ENCODE measurements around the gene MPPED1. TPM values are rescaled to one million over a fixed set of nuclear protein-coding genes. Genes with fewer than 3 reads are reported as not detected.

Gene MPPED1
- total and polyA plus RNA-seq, 2 donors (not counting 1 experiment from before 2014, with no cell fraction given) = 0.13 TPM; not detected in 1

DNA sequence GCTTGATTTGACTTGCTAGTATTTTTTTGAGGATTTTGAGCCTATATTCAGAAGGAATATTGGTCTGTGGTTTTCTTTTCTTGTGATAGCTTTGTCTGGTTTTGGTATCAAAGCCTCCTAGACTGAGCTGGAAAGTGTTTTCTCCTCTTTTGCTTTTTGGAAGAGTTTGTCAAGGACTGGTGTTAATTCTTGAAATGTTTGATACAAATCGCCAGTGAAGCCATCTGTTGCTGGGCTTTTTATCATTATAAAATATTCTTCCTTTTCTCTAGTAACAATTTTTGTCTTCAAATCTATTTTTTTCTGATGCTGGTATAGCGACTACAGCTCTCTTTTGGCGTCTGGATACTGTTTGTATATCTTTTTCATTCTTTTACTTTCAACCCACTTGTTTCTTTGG, 45.2 kb downstream of the MPPED1 start:
- H3K27ac ChIP-seq (ENCODE audit: low read length in 2 of 2) = no peak overlapping the region
- H3K4me2 ChIP-seq (replicated peaks; ENCODE audit: low read depth, low read length, poor library complexity, severe bottlenecking) = no peak overlapping the region
- no peak overlapping the region for H3K9ac ChIP-seq (ENCODE audit: low read length)
- ChIA-PET POLR2A (no interaction called here), CTCF (no interaction called here)
- H3K27me3 ChIP-seq (replicated peaks in 1 of 4; ENCODE audit: control extremely low read depth in 1 of 4, control insufficient read depth in 3 of 4, insufficient read depth in 4 of 4, low read length in 3 of 4) = no peaks in the 10 kb centered on the region
- H3K36me3 ChIP-seq (replicated peaks in 1 of 2; ENCODE audit: control extremely low read depth in 1 of 2, control insufficient read depth in 1 of 2, extremely low read depth in 1 of 2, insufficient read depth in 2 of 2, low read length in 1 of 2) = no peaks in the 10 kb centered on the region
- H3K4me3 ChIP-seq (ENCODE audit: control extremely low read depth in 1 of 5, extremely low read depth in 1 of 5, insufficient read depth in 1 of 5, low read depth in 2 of 5, low read length in 4 of 5) = no peak overlapping the region
- no peak overlapping the region for H2AFZ ChIP-seq (ENCODE audit: insufficient read depth, low read depth, low read length, poor library complexity, severe bottlenecking)
- Mint-ChIP-seq H3K9me3 (ENCODE audit: insufficient read depth) (no peaks in the 10 kb centered on the region), H3K4me3 (no peak overlapping the region), H3K27me3 (peaks cover 34% of the 10 kb centered on the region), H3K4me1 (no peaks in the 10 kb centered on the region), H3K27ac (no peak overlapping the region)
- no peak for ATAC-seq (ENCODE audit: low read depth)
- WGBS (ENCODE audit: insufficient coverage) = no CpG with 5 or more reads among the region's 3 CpGs
- H3K4me1 ChIP-seq (ENCODE audit: control insufficient read depth in 2 of 2, insufficient read depth in 2 of 2, low read length in 2 of 2) = no peaks in the 10 kb centered on the region
- H3K79me2 ChIP-seq (ENCODE audit: control insufficient read depth, insufficient read depth, low read length) = no peaks in the 10 kb centered on the region
- no peaks in the 10 kb centered on the region for H4K20me1 ChIP-seq (ENCODE audit: control insufficient read depth, insufficient read depth, low read length, poor library complexity, severe bottlenecking)
- H3K9me3 ChIP-seq (ENCODE audit: control extremely low read depth in 1 of 3, control insufficient read depth in 2 of 3, insufficient read depth in 1 of 3, low read length in 2 of 3) = peaks cover 0 to 4% (median 0%) of the 10 kb centered on the region in 3 donors
- no peak for DNase-seq
- TF ChIP-seq CTCF (IDR thresholded peaks at IDR 0.05) (no peak), EZH2 (IDR thresholded peaks at IDR 0.05; ENCODE audit: borderline replicate concordance, insufficient read depth, low read depth, low read length, poor library complexity, severe bottlenecking) (no peak)
- intact Hi-C loops (cut with micrococcal nuclease) = no loop called here

DNA sequence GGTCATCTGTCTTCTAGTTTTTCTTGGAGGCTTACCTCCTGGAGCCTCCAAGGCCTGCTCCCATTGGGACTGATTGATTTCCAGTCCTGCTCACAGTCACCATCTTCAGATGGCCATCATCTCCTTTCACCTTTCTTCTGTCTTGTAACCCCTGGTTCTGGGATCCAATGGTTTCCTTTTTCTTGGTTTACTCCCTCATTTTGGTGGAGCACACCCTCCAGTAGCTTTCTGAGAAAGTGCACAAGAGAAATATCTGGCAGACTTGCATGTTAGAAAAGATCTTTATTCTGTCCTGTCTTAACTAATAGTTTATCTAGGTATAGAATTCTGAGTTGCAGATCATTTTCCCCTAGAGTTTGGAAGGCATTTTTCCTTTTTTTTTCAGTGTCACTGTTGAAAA, 50.9 kb downstream of the MPPED1 start:
- Histone ChIP-seq H3K9ac (ENCODE audit: low read length) (no peak overlapping the region), H3K4me1 (ENCODE audit: control insufficient read depth in 2 of 2, insufficient read depth in 2 of 2, low read length in 2 of 2) (no peaks in the 10 kb centered on the region), H3K36me3 (replicated peaks in 1 of 2; ENCODE audit: control extremely low read depth in 1 of 2, control insufficient read depth in 1 of 2, extremely low read depth in 1 of 2, insufficient read depth in 2 of 2, low read length in 1 of 2) (no peaks in the 10 kb centered on the region), H3K27ac (ENCODE audit: low read length in 2 of 2) (no peak overlapping the region), H3K4me3 (ENCODE audit: control extremely low read depth in 1 of 5, extremely low read depth in 1 of 5, insufficient read depth in 1 of 5, low read depth in 2 of 5, low read length in 4 of 5) (no peak overlapping the region), H4K20me1 (ENCODE audit: control insufficient read depth, insufficient read depth, low read length, poor library complexity, severe bottlenecking) (no peaks in the 10 kb centered on the region), H3K27me3 (replicated peaks in 1 of 4; ENCODE audit: control extremely low read depth in 1 of 4, control insufficient read depth in 3 of 4, insufficient read depth in 4 of 4, low read length in 3 of 4) (peaks cover 0 to 14% (median 0%) of the 10 kb centered on the region in 4 experiments), H3K79me2 (ENCODE audit: control insufficient read depth, insufficient read depth, low read length) (no peaks in the 10 kb centered on the region), H2AFZ (ENCODE audit: insufficient read depth, low read depth, low read length, poor library complexity, severe bottlenecking) (no peak overlapping the region), H3K4me2 (replicated peaks; ENCODE audit: low read depth, low read length, poor library complexity, severe bottlenecking) (no peak overlapping the region), H3K9me3 (ENCODE audit: control extremely low read depth in 1 of 3, control insufficient read depth in 2 of 3, insufficient read depth in 1 of 3, low read length in 2 of 3) (peaks cover 0 to 17% (median 8%) of the 10 kb centered on the region in 3 donors)
- POLR2A ChIA-PET = no interaction called here
- H3K9me3 Mint-ChIP-seq (ENCODE audit: insufficient read depth) = peaks cover 3% of the 10 kb centered on the region
- DNase-seq (no peak), ATAC-seq (ENCODE audit: low read depth) (no peak)
- intact Hi-C loops (cut with micrococcal nuclease) = no loop called here
- no peak overlapping the region for H3K4me3 Mint-ChIP-seq
- no peaks in the 10 kb centered on the region for H3K4me1 Mint-ChIP-seq
- no peak overlapping the region for H3K27ac Mint-ChIP-seq
- CTCF ChIA-PET = no interaction called here
- TF ChIP-seq CTCF (IDR thresholded peaks at IDR 0.05) = no peak
- TF ChIP-seq EZH2 (IDR thresholded peaks at IDR 0.05; ENCODE audit: borderline replicate concordance, insufficient read depth, low read depth, low read length, poor library complexity, severe bottlenecking) = no peak
- H3K27me3 Mint-ChIP-seq = peaks cover 43% of the 10 kb centered on the region

Data from B cell (primary cell).